GM12892 (cell line): ENCODE results near the gene P2RX2.

Experiments used
- POLR2A ChIP-seq: IDR thresholded peaks from 2 replicates; pipeline ENCODE4 v1.6.1; 2011; ENCODE audit warnings: low read depth, low read length, control low read depth
- POLR2AphosphoS5 ChIP-seq: IDR thresholded peaks from 2 replicates; pipeline ENCODE4 v1.6.1; 2011; ENCODE audit warnings: low read depth, low read length, control low read depth

DNA sequence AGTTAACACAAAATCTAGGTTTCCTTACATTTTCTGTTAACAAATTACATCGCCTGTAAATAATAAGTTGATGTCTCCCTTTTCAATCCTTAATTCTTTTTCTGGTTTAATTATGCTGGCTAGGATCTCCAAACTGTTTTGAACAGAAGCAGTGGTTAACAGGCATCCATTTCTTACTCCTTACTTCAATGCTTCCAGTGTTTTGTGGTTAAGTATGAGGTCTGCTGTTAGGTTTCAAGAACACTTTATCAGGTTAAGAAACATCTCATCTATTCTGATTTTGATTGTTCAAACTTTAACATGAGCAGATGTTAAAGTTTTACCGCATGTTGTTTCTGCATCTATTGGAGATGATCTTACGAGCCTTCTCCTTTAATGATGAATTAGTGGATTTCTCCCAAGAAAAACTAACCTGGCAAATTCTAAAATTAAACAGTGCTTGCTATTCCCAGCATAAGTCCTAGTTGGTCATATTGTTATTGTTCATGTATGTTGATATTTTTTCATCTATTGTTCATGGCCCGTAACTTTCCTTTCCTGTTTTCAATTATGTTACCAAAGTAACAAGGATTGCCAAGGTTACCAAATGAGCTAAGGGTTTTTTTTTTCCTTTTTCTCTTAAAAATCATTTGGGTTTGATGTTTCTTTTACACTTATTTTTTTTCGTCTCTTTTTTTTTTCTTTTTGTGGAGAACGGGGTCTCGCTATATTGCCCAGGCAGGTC lies 35.2 kb downstream of the P2RX2 start:
- no peak for TF ChIP-seq POLR2A
- TF ChIP-seq POLR2AphosphoS5, result no peak
